PC-9 (cell line): Measurements from ENCODE around the gene HMCES. TPM values are rescaled to one million over a fixed set of nuclear protein-coding genes. Genes with fewer than 3 reads are reported as not detected.

Source experiments
- BruUV-seq: library from RNA; stranded (reverse); fragments of 400-500 nt; replicated peaks from 2 replicates; lab custom pipeline; 2021; lab: Mats Ljungman, UMichigan
- CTCF ChIA-PET: fragments of 300-600 bp; sonication (Branson Sonifier 250); formaldehyde crosslinking; loops from one replicate; lab custom pipeline; 2022; ENCODE audit warnings: antibody characterized with exemption; lab: Charles Lee
- POLR2A ChIA-PET: fragments of 300-600 bp; sonication (Branson Sonifier 250); formaldehyde crosslinking; loops from one replicate; lab custom pipeline; 2022; ENCODE audit warnings: antibody characterized with exemption; ENCODE audit not compliant: unreplicated experiment; lab: Charles Lee
- DNase-seq, 2 experiments: peaks; one replicate each; pipeline versions ENCODE4 v3.0.0 to v3.0.0-alpha.2; 2015 to 2022; ENCODE audit warnings: mixed read lengths in 1 of 2
- H2AFZ ChIP-seq: fragments of 200-600 bp; sonication (generic); 2 replicates; pipeline ENCODE4 v1.8.1; 2017; ENCODE audit warnings: antibody characterized with exemption
- H3F3A ChIP-seq: fragments of 200-600 bp; sonication (generic); 2 replicates; pipeline ENCODE4 v1.8.1; 2017; ENCODE audit warnings: antibody characterized with exemption, mild to moderate bottlenecking, low read depth; ENCODE audit not compliant: insufficient read depth
- H3K27ac ChIP-seq: fragments of 200-600 bp; sonication (generic); 2 replicates; pipeline ENCODE4 v1.6.1; 2016; ENCODE audit warnings: mixed run types
- H3K27me3 ChIP-seq: fragments of 200-600 bp; sonication (generic); 2 replicates; pipeline ENCODE4 v1.6.1; 2016; ENCODE audit warnings: low read depth, mixed run types; ENCODE audit not compliant: insufficient read depth
- H3K36me3 ChIP-seq: fragments of 200-600 bp; sonication (generic); 2 replicates; pipeline ENCODE4 v1.6.1; 2016; ENCODE audit warnings: low read depth, mixed run types
- H3K4me1 ChIP-seq: fragments of 200-600 bp; sonication (generic); replicated peaks from 2 replicates; pipeline ENCODE4 v1.6.1; 2016; ENCODE audit warnings: mixed run types; ENCODE audit not compliant: insufficient read depth
- H3K4me2 ChIP-seq: fragments of 200-600 bp; sonication (generic); 2 replicates; pipeline ENCODE4 v1.6.1; 2017; ENCODE audit warnings: mixed run types
- H3K4me3 ChIP-seq: fragments of 200-600 bp; sonication (generic); 2 replicates; pipeline ENCODE4 v1.6.1; 2016; ENCODE audit warnings: mixed run types
- H3K79me2 ChIP-seq: fragments of 200-600 bp; sonication (generic); 2 replicates; pipeline ENCODE4 v1.6.1; 2017; ENCODE audit warnings: low read depth, mixed run types
- H3K9me2 ChIP-seq: fragments of 200-600 bp; sonication (generic); 2 replicates; pipeline ENCODE4 v1.8.1; 2017; ENCODE audit warnings: mild to moderate bottlenecking; ENCODE audit not compliant: insufficient read depth
- H3K9me3 ChIP-seq: fragments of 200-600 bp; sonication (generic); 2 replicates; pipeline ENCODE4 v1.8.1; 2016; ENCODE audit warnings: low read depth; ENCODE audit not compliant: insufficient read depth
- H4K20me1 ChIP-seq: fragments of 200-600 bp; sonication (generic); 2 replicates; pipeline ENCODE4 v1.8.1; 2017; ENCODE audit not compliant: insufficient read depth
- EZH2 ChIP-seq: fragments of 200-600 bp; sonication (generic); IDR thresholded peaks from 2 replicates; pipeline ENCODE4 v1.8.0; 2017; ENCODE audit warnings: antibody characterized with exemption, low read depth
- intact Hi-C: fragments of 100-400 bp; cut with micrococcal nuclease; formaldehyde crosslinking; loops from one replicate; pipeline ENCODE4 v1.10.0; 2022; ENCODE audit not compliant: unreplicated experiment
- total RNA-seq: library from RNA; stranded (reverse); gene quantifications from 2 replicates; pipeline ENCODE4 v1.2.3, GENCODE V29; 2021
- TF ChIP-seq, protein P1 (sequence below): fragments of 200-600 bp; sonication (generic); conservative IDR thresholded peaks from 2 replicates; pipeline ENCODE4 v1.6.1; 2017; ENCODE audit warnings: mixed run types, antibody characterized with exemption, mild to moderate bottlenecking, moderate library complexity

Gene HMCES
- total RNA-seq, 1 experiment from 2014 or later: 60.9 TPM

DNA sequence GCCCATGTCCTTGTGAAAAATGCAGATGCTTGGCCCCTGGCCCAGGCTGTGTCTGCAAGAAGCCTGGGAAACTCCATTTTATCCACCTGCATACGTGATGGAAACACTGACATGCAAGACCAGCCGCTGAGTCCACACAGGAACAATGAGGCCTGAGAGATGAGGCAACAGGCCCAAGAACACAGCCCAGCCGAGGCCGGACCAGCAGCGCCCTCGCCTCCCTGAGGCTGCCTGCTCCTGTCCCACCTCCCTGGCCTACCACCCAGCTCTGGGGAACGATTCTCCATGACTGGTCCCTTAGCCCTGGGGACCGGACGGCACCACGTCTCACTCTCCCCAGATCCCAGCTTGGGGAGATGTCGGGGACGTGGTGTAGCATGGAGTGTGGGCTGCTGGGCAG lies 47.5 kb downstream of the HMCES start:
- Histone ChIP-seq H3K27me3 (no peaks in the 10 kb centered on the region), H3K79me2 (no peaks in the 10 kb centered on the region), H4K20me1 (no peaks in the 10 kb centered on the region), H3K4me1 (no peaks in the 10 kb centered on the region), H3K9me2 (no peaks in the 10 kb centered on the region), H3K4me3 (no peak overlapping the region), H3F3A (no peaks in the 10 kb centered on the region), H3K9me3 (no peaks in the 10 kb centered on the region), H3K4me2 (no peak overlapping the region), H3K27ac (no peak overlapping the region), H3K36me3 (no peaks in the 10 kb centered on the region), H2AFZ (no peak overlapping the region)
- intact Hi-C loops: loop anchor here (5.0 kb wide), 1 partner anchor 501 kb away; no protein-coding TSS in a partner anchor
- no peak for DNase-seq
- BruUV-seq: no TSS peak
- no peak for TF ChIP-seq EZH2
- TF ChIP-seq, protein P1, sequence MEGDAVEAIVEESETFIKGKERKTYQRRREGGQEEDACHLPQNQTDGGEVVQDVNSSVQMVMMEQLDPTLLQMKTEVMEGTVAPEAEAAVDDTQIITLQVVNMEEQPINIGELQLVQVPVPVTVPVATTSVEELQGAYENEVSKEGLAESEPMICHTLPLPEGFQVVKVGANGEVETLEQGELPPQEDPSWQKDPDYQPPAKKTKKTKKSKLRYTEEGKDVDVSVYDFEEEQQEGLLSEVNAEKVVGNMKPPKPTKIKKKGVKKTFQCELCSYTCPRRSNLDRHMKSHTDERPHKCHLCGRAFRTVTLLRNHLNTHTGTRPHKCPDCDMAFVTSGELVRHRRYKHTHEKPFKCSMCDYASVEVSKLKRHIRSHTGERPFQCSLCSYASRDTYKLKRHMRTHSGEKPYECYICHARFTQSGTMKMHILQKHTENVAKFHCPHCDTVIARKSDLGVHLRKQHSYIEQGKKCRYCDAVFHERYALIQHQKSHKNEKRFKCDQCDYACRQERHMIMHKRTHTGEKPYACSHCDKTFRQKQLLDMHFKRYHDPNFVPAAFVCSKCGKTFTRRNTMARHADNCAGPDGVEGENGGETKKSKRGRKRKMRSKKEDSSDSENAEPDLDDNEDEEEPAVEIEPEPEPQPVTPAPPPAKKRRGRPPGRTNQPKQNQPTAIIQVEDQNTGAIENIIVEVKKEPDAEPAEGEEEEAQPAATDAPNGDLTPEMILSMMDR: no peak
- CTCF ChIA-PET: no interaction called here
- POLR2A ChIA-PET: no interaction called here

DNA sequence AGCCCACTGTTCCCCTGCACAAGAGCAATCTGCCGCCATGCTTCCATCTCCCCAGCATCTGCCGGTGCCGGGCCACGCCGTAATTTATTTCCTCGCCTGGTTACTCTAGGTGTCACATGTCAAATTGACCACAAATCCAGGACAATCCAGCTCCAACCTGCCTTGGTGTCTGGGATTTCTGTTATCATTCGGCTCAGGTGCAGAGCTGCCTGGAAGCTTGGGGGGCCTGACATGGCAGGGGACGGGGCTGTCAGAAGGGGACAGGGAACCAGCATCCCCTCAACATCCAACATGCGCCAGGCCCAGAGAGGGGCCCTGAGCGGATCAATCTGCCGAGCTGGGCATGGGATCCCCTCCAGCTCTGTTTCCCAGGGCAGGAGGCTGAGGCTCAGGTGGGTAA lies 47.9 kb downstream of the HMCES start:
- no peaks in the 10 kb centered on the region for H3K4me1 ChIP-seq

DNA sequence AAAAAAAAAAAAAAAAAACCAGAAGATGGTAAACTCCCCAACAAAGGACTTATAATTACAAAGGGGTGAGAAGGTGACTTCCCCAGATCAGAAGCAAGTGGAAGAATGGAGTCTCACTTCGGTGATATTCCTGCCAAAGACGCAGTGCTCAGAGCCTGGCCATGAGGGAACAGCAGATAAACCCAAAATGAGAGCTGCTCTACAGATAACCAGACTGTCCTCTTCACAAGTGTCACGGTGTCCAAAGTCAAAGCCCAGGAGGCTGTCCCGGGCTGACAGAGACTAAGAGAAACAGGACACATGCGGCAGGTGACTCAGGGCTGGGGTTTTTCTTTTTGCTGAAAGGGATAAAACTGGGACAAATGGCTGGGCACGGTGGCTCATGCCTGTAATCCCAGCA lies 48.8 kb downstream of the HMCES start:
- ChIA-PET POLR2A (no interaction called here), CTCF (interaction anchor here (0.6 kb wide), 1 partner anchor 70 kb away, joined by 9 read pairs; no protein-coding TSS in a partner anchor)
- Histone ChIP-seq H3K27me3 (no peaks in the 10 kb centered on the region), H3K36me3 (no peaks in the 10 kb centered on the region), H3K27ac (no peak overlapping the region), H2AFZ (no peak overlapping the region), H3K4me1 (no peaks in the 10 kb centered on the region), H3K79me2 (no peaks in the 10 kb centered on the region), H3K9me2 (no peaks in the 10 kb centered on the region), H3K9me3 (no peaks in the 10 kb centered on the region), H3F3A (no peaks in the 10 kb centered on the region), H4K20me1 (no peaks in the 10 kb centered on the region), H3K4me2 (no peak overlapping the region), H3K4me3 (no peak overlapping the region)
- TF ChIP-seq, protein P1: no peak
- TF ChIP-seq EZH2: no peak
- intact Hi-C loops: loop anchor here (5.0 kb wide), 1 partner anchor 500 kb away; no protein-coding TSS in a partner anchor
- no peak for DNase-seq
- no TSS peak for BruUV-seq

More for the DNA sequence above, 47.9 kb downstream of the HMCES start:
- BruUV-seq: no TSS peak
- Histone ChIP-seq H2AFZ (no peak overlapping the region), H3K9me2 (no peaks in the 10 kb centered on the region), H3K36me3 (no peaks in the 10 kb centered on the region), H3K27me3 (no peaks in the 10 kb centered on the region), H4K20me1 (no peaks in the 10 kb centered on the region), H3K4me2 (no peak overlapping the region), H3F3A (no peaks in the 10 kb centered on the region), H3K4me3 (no peak overlapping the region), H3K27ac (no peak overlapping the region), H3K9me3 (no peaks in the 10 kb centered on the region), H3K79me2 (no peaks in the 10 kb centered on the region)
- no peak for DNase-seq
- POLR2A ChIA-PET: no interaction called here
- no peak for TF ChIP-seq EZH2
- intact Hi-C loops: loop anchor here (5.0 kb wide), 1 partner anchor 501 kb away; no protein-coding TSS in a partner anchor
- CTCF ChIA-PET: no interaction called here

DNA sequence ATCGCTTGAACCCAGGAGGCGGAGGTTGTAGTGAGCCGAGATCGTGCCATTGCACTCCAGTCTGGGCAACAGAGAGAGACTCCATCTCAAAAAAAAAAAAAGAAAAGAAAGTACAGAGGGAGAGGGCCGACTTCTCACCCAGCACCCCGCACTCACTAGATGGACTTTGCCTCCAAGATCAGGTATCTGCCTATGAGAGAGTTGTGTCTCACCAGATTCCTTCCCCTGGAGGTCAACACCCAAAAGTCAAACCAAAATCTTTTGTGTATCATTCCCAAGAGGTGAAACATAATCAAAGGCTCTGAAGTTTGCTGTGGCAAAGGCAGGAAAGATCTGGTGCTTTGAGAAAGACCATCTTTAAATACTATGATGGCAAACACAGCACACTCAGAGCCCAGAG lies 51.2 kb downstream of the HMCES start:
- H3K79me2 ChIP-seq: no peaks in the 10 kb centered on the region
- no peak for TF ChIP-seq EZH2
- TF ChIP-seq, protein P1: no peak
- ChIA-PET POLR2A (no interaction called here), CTCF (interaction anchor here (0.7 kb wide), 1 partner anchor 493 kb away, joined by 5 read pairs; no protein-coding TSS in a partner anchor)
- intact Hi-C loops: loop anchor here (5.0 kb wide), 1 partner anchor 497 kb away; no protein-coding TSS in a partner anchor
- H3K27me3 ChIP-seq: no peaks in the 10 kb centered on the region
- H3K9me2 ChIP-seq: no peaks in the 10 kb centered on the region
- no peaks in the 10 kb centered on the region for H3F3A ChIP-seq
- H3K36me3 ChIP-seq: no peaks in the 10 kb centered on the region
- no peaks in the 10 kb centered on the region for H4K20me1 ChIP-seq
- H3K4me3 ChIP-seq: no peak overlapping the region
- no TSS peak for BruUV-seq
- H3K4me2 ChIP-seq: no peak overlapping the region
- no peak overlapping the region for H2AFZ ChIP-seq
- H3K4me1 ChIP-seq: no peaks in the 10 kb centered on the region
- H3K27ac ChIP-seq: no peak overlapping the region
- no peak for DNase-seq
- no peaks in the 10 kb centered on the region for H3K9me3 ChIP-seq
